Amygdala (tissue), 56 donors: ENCODE data around the gene ACTG1.

Experiments used
- DNase-seq, 56 donors: peaks; one replicate each; lab custom pipeline; 2025; lab: John Stamatoyannopoulos, UW

Gene ACTG1

GRCh38 chr17:81484195-81484979, 28.2 kb downstream of the ACTG1 start:
- peak in 55 of 56 donors; percentile 42 to 90 (median 72) for DNase-seq

- no peak for DNase-seq
Measured at GRCh38 chr17:81483862-81484194, 28.8 kb downstream of the ACTG1 start.

GRCh38 chr17:81483085-81483861, 29.3 kb downstream of the ACTG1 start:
- no peak for DNase-seq

GRCh38 chr17:81482673-81483072, 29.9 kb downstream of the ACTG1 start:
- no peak for DNase-seq

- DNase-seq = no peak
Measured at GRCh38 chr17:81481815-81482505, 30.6 kb downstream of the ACTG1 start.

GRCh38 chr17:81481073-81481799, 31.4 kb downstream of the ACTG1 start:
- DNase-seq = peak in 49 of 56 donors; percentile 16 to 84 (median 60)

GRCh38 chr17:81480140-81481072, 32.2 kb downstream of the ACTG1 start:
- DNase-seq = no peak

GRCh38 chr17:81479175-81480071, 33.2 kb downstream of the ACTG1 start:
- DNase-seq = no peak

- DNase-seq = no peak
Measured at GRCh38 chr17:81478119-81478518, 34.5 kb downstream of the ACTG1 start.

- no peak for DNase-seq
Measured at GRCh38 chr17:81477173-81477572, 35.4 kb downstream of the ACTG1 start.

GRCh38 chr17:81476635-81477034, 36.0 kb downstream of the ACTG1 start:
- DNase-seq = no peak

GRCh38 chr17:81476097-81476496, 36.5 kb downstream of the ACTG1 start:
- DNase-seq = no peak

- DNase-seq = no peak
Measured at GRCh38 chr17:81474958-81475357, 37.6 kb downstream of the ACTG1 start.

GRCh38 chr17:81473019-81473418, 39.6 kb downstream of the ACTG1 start:
- no peak for DNase-seq

GRCh38 chr17:81471818-81472456, 40.7 kb downstream of the ACTG1 start:
- peak in 50 of 56 donors; percentile 26 to 80 (median 56) for DNase-seq

- DNase-seq = no peak
Measured at GRCh38 chr17:81470944-81471817, 41.4 kb downstream of the ACTG1 start.
